Upper lobe of left lung (tissue), 6 donors: Measurements from ENCODE around the gene S100A2. TPM values are rescaled to one million over a fixed set of nuclear protein-coding genes. Genes with fewer than 3 reads are reported as not detected.

Experiments
- ATAC-seq, 2 donors: fragments of 200-7000 bp; cut with Tn5 transposase; one replicate each; pipeline ENCODE4 v1.9.1; 2022; ENCODE audit warnings: mild to moderate bottlenecking in 2 of 2, moderate library complexity in 2 of 2; ENCODE audit not compliant: low FRiP score in 2 of 2
- DNase-seq, 2 donors: peaks; one replicate each; pipeline ENCODE4 v3.0.0-alpha.2; 2019 to 2020
- H3K27ac ChIP-seq, 4 donors: fragments of 200-600 bp; sonication (generic); one replicate each; pipeline ENCODE4 v1.5.1; 2016 to 2019
- H3K27me3 ChIP-seq, 4 donors: fragments of 200-600 bp; sonication (generic); one replicate each; pipeline ENCODE4 v1.5.1; 2017 to 2019
- H3K36me3 ChIP-seq, 4 donors: fragments of 200-600 bp; sonication (generic); one replicate each; pipeline ENCODE4 v1.5.1; 2016 to 2019
- H3K4me1 ChIP-seq, 4 donors: fragments of 200-600 bp; sonication (generic); one replicate each; pipeline ENCODE4 v1.5.1; 2018 to 2019
- H3K4me3 ChIP-seq, 4 donors: fragments of 200-600 bp; sonication (generic); one replicate each; pipeline ENCODE4 v1.5.1; 2017 to 2019; ENCODE audit warnings: mild to moderate bottlenecking in 2 of 4, moderate library complexity in 1 of 4
- H3K9me3 ChIP-seq, 4 donors: fragments of 200-600 bp; sonication (generic); one replicate each; pipeline ENCODE4 v1.5.1; 2018 to 2019
- EP300 ChIP-seq, 4 donors: sonication (generic); formaldehyde crosslinking; IDR thresholded peaks; one replicate each; pipeline ENCODE4 v1.5.1; 2017; ENCODE audit warnings: antibody characterized with exemption in 4 of 4, control low read depth in 2 of 4
- POLR2A ChIP-seq, 4 donors: fragments of 450-650 bp; IDR thresholded peaks; one replicate each; pipeline ENCODE4 v1.5.1; 2016 to 2017; ENCODE audit warnings: antibody characterized with exemption in 4 of 4, mild to moderate bottlenecking in 2 of 4
- POLR2AphosphoS5 ChIP-seq, 2 donors: sonication (generic); formaldehyde crosslinking; IDR thresholded peaks; one replicate each; pipeline ENCODE4 v1.5.1; 2017; ENCODE audit warnings: antibody characterized with exemption in 2 of 2
- WGBS, 2 donors: methylation state at CpG; one replicate each; pipeline ENCODE4 v1.1.5; 2017 to 2018; 5-methylcytosine and 5-hydroxymethylcytosine counted together
- total RNA-seq, 6 donors: library from RNA; depleted of rRNA in 4 of 6; stranded (reverse); fragments of >200 nt in 4 of 6; gene quantifications; one replicate each; pipeline versions ENCODE4 v1.1.0 to v1.2.1, GENCODE V29; 2016 to 2021
- TF ChIP-seq, protein P1 (sequence below), 6 experiments: fragments of 450-650 bp in 4 of 6; fragments of 200-600 bp in 2 of 6; sonication (generic) in 2 of 6; IDR thresholded peaks; one replicate each; pipeline ENCODE4 v1.5.1; 2016 to 2019; ENCODE audit warnings: antibody characterized with exemption in 6 of 6
- donor health status: DM: no; HTN: no; CAD: no; lungs with moderate emphysema.
- donor health status: DM: no; HTN: yes; CAD: no; lungs with severe emphysema.

Gene S100A2
- total RNA-seq, 6 donors from 2014 or later: 2.0 to 12.0 (median 7.9) TPM; not detected in 1

DNA sequence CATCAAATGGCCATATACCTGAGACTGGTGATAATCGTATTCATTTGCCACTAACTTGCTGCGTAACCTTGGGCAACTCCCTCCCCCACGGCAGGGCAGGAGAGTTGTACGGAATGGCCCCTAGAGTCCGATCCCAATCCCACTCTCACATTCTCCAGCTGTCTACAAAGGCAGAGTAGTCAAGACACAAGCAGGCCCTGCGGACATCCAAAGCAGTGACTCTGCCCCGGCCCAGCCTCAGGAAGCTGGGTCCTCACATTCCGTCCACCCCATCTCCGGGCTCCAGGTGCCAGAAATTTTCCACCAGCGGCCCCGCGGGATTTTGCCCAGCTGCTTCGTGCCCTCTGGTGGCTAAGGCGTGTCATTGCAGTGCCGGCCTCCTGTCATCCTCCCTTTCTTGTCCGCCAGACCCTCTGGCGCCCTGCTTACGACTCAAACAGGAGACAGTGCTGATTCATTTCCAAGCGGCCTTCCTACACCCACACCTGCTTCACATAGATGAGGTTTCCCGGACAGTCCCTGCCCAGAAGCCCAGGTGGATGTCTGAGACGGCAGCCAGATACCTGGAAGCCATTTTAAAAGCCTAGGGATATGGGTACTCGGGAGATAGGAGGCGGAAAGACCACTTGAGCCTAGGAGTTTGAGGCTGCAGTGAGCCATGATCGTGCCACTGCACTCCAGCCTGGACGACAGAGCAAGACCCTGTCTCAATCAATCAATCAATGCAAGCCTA is 2.9 kb upstream of the S100A2 start:
- Histone ChIP-seq H3K4me1 (peaks cover 48 to 69% (median 58%) of the 10 kb centered on the region in 4 donors), H3K36me3 (no peaks in the 10 kb centered on the region), H3K4me3 (peak overlapping the region in 2 of 4 donors; percentile 25 to 30), H3K27ac (peak overlapping the region; percentile 95 to 99 (median 96)), H3K27me3 (no peaks in the 10 kb centered on the region), H3K9me3 (no peaks in the 10 kb centered on the region)
- ATAC-seq (peak; percentile 56 to 70), DNase-seq (peak; percentile 86 to 95)
- WGBS, 2 donors: 16 to 31% methylated on average over 13 to 25 of the region's 25 CpGs
- TF ChIP-seq EP300 (IDR thresholded peaks at IDR 0.05) (no peak), POLR2A (IDR thresholded peaks at IDR 0.05) (peak in 3 of 4 donors; percentile 10 to 30 (median 21)), POLR2AphosphoS5 (IDR thresholded peaks at IDR 0.05) (peak; percentile 37 to 74)
- TF ChIP-seq, protein P1, sequence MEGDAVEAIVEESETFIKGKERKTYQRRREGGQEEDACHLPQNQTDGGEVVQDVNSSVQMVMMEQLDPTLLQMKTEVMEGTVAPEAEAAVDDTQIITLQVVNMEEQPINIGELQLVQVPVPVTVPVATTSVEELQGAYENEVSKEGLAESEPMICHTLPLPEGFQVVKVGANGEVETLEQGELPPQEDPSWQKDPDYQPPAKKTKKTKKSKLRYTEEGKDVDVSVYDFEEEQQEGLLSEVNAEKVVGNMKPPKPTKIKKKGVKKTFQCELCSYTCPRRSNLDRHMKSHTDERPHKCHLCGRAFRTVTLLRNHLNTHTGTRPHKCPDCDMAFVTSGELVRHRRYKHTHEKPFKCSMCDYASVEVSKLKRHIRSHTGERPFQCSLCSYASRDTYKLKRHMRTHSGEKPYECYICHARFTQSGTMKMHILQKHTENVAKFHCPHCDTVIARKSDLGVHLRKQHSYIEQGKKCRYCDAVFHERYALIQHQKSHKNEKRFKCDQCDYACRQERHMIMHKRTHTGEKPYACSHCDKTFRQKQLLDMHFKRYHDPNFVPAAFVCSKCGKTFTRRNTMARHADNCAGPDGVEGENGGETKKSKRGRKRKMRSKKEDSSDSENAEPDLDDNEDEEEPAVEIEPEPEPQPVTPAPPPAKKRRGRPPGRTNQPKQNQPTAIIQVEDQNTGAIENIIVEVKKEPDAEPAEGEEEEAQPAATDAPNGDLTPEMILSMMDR (IDR thresholded peaks at IDR 0.05): peak; percentile 97 to 99 (median 99)

DNA sequence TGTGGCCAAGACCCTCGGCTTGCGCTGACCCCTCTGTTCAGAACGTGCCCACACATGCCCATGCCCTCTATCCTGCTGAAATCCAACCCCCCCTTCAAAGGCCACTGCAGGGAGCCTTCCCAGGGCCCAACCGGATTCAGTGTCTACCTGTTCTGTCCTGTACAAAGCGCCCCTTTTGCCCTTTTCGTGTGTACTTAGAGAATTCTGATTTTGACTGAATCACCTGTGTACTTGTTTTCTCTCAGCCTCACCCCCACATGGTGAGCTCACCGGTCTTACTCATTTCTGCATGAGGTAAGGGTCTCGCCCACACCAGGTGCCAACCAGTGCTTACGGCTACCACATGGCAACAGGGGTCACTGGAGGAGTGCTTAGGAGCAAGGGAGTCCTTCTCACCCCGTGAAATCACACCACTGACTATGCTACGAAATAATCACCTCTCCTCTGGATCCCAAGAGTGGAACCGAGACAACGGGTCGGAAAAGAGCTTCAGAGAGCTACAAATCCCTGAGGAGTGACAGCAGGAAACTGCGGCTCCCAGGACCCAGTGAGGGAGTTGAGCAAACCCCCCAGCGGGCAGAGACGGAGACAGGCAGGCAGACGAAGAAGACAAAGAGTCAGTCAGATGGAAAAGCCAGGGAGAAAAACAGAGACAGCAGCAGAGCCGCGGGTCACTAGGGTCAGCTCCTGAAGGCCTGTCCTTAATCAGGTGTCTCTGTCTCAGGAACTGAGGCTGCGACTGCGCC is 2.1 kb upstream of the S100A2 start:
- Histone ChIP-seq H3K4me3 (peak overlapping the region in 2 of 4 donors; percentile 25 to 30), H3K27ac (peak overlapping the region; percentile 95 to 99 (median 96)), H3K9me3 (no peaks in the 10 kb centered on the region), H3K27me3 (no peaks in the 10 kb centered on the region), H3K4me1 (peaks cover 41 to 62% (median 53%) of the 10 kb centered on the region in 4 donors), H3K36me3 (no peaks in the 10 kb centered on the region)
- TF ChIP-seq, protein P1 (IDR thresholded peaks at IDR 0.05): no peak
- TF ChIP-seq POLR2AphosphoS5 (IDR thresholded peaks at IDR 0.05): no peak
- no peak for TF ChIP-seq EP300 (IDR thresholded peaks at IDR 0.05)
- no peak for TF ChIP-seq POLR2A (IDR thresholded peaks at IDR 0.05)
- 76 to 78% methylated on average over 21 to 22 of the region's 22 CpGs for WGBS, 2 donors
- ATAC-seq: no peak
- no peak for DNase-seq

DNA sequence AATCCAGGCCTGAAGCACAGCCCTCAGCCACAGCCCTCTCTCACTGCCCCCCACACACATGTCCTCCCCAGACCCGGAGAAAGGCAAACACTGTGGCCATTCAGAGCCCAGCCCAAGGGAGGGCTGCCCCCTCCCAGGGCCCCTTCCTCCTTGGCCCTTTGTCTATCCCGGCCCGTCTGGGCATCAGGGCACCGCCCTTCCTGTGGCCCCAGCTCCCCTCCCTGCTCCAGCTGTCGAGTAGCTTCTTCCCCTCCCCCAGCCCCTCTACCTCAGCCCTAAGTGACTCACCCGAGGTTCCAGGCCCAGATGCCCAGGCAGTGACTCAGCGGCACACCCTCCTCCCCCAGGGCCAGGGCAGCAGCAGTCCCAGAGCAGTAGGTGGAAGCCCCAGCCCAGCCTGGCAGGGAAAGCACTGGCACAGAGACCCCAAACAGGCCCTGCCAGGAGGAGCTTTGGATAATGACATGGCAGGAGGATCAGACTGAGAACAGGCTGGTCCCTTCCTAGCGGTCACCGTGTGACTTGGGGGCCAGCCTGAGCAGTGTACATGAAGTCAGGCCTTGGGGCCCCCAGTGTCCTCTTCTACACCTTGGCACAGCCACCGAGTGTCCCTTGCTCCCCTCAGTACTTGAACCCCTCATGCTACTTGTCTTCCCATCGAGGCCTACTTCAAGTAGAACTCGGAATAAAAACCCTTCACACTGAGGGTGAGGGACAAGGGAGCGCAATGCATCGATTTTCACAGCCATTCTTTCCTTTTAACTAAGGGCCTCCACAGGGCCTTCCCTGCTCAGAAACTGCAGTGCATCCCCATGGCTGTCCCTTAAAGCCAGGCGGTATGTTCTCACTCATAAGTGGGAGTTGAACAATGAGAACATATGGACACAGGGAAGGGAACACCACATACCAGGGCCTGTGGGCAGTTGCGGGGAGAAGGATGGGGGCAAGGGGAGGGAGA is 1.0 kb upstream of the S100A2 start:
- WGBS, 2 donors: 34 to 40% methylated on average over 12 to 16 of the region's 16 CpGs
- peak; percentile 96 to 97 for TF ChIP-seq POLR2AphosphoS5 (IDR thresholded peaks at IDR 0.05)
- peak in 3 of 4 donors; percentile 14 to 97 (median 91) for TF ChIP-seq EP300 (IDR thresholded peaks at IDR 0.05)
- peak in 2 of 4 donors; percentile 36 to 85 for TF ChIP-seq POLR2A (IDR thresholded peaks at IDR 0.05)
- TF ChIP-seq, protein P1 (IDR thresholded peaks at IDR 0.05): peak in 3 of 6 experiments; percentile 3 to 20 (median 18)
- Histone ChIP-seq H3K9me3 (no peaks in the 10 kb centered on the region), H3K27me3 (no peaks in the 10 kb centered on the region), H3K4me3 (peak overlapping the region in 1 of 4 donors; percentile 21), H3K4me1 (peaks cover 41 to 51% (median 44%) of the 10 kb centered on the region in 4 donors), H3K27ac (peak overlapping the region; percentile 95 to 99 (median 96)), H3K36me3 (no peaks in the 10 kb centered on the region)
- DNase-seq (peak; percentile 90 to 100), ATAC-seq (peak; percentile 95 to 96)

DNA sequence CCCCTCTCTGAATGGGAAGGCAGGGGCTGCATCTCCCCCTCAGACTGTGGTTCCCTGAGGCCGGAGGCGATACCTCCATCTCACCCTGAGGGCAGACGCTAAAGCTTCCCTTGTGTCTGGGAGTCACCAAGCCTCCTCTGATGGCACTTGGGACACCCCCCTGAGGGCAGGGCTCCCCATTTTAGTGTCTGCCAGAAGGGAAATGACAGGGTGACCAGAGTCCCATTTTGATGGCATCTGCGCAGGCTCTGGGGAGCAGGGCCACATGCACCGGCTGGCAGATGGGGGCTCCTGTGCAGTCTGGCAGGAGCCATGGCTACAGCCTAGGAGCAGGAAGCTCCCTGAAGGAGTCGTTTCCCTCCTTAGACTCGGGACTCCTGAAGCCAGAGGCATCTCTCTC is 1.7 kb downstream of the S100A2 start:
- Histone ChIP-seq H3K36me3 (no peaks in the 10 kb centered on the region), H3K27ac (peak overlapping the region in 3 of 4 donors; percentile 96 to 99 (median 97)), H3K9me3 (no peaks in the 10 kb centered on the region), H3K27me3 (no peaks in the 10 kb centered on the region), H3K4me3 (no peak overlapping the region), H3K4me1 (peaks cover 40 to 47% (median 44%) of the 10 kb centered on the region in 4 donors)
- 93 to 100% methylated on average over 2 to 5 of the region's 7 CpGs for WGBS, 2 donors
- DNase-seq (no peak), ATAC-seq (no peak)
- no peak for TF ChIP-seq POLR2A (IDR thresholded peaks at IDR 0.05)
- no peak for TF ChIP-seq EP300 (IDR thresholded peaks at IDR 0.05)
- TF ChIP-seq, protein P1 (IDR thresholded peaks at IDR 0.05): no peak
- TF ChIP-seq POLR2AphosphoS5 (IDR thresholded peaks at IDR 0.05): no peak
